GM21825 (cell line): ENCODE results near the gene MUC2.

Experiments
- ATAC-seq: cut with Tn5 transposase; IDR thresholded peaks from one replicate; pipeline ENCODE4 v1.9.1; 2021; ENCODE audit warnings: mild to moderate bottlenecking, moderate library complexity; ENCODE audit not compliant: unreplicated experiment

MUC2 gene

GRCh38 chr11:1036303-1036923 lies 38.3 kb upstream of the MUC2 start, which contains the start of gene MUC6:
Gene MUC6, minus strand, starts transcription at chr11:1036718. Its CDS starts 63 bp downstream, at chr11:1036655.
- ATAC-seq = no peak

- ATAC-seq = no peak
These were observed 37.7 kb upstream of the MUC2 start for GRCh38 chr11:1036931-1037330.

- no peak for ATAC-seq
These were observed 37.1 kb upstream of the MUC2 start for GRCh38 chr11:1037506-1038055.

- ATAC-seq = no peak
These were observed 36.3 kb upstream of the MUC2 start for GRCh38 chr11:1038361-1038760.

GRCh38 chr11:1038921-1039320 lies 35.8 kb upstream of the MUC2 start:
- ATAC-seq = no peak

- no peak for ATAC-seq
These were observed 34.9 kb upstream of the MUC2 start for GRCh38 chr11:1039481-1040427.

- ATAC-seq = no peak
These were observed 34.1 kb upstream of the MUC2 start for GRCh38 chr11:1040428-1041148.

- no peak for ATAC-seq
These were observed 33.6 kb upstream of the MUC2 start for GRCh38 chr11:1041149-1041467.

- no peak for ATAC-seq
These were observed 33.2 kb upstream of the MUC2 start for GRCh38 chr11:1041471-1041870.

GRCh38 chr11:1041936-1042608 lies 32.6 kb upstream of the MUC2 start:
- no peak for ATAC-seq

GRCh38 chr11:1042626-1043562 lies 31.8 kb upstream of the MUC2 start:
- no peak for ATAC-seq

- ATAC-seq = no peak
These were observed 31.0 kb upstream of the MUC2 start for GRCh38 chr11:1043563-1044096.

GRCh38 chr11:1044160-1044559 lies 30.5 kb upstream of the MUC2 start:
- no peak for ATAC-seq

- no peak for ATAC-seq
These were observed 27.0 kb upstream of the MUC2 start for GRCh38 chr11:1047595-1048156.

GRCh38 chr11:1048375-1049070 lies 26.2 kb upstream of the MUC2 start:
- ATAC-seq = no peak

- no peak for ATAC-seq
These were observed 25.6 kb upstream of the MUC2 start for GRCh38 chr11:1049071-1049405.

- no peak for ATAC-seq
These were observed 25.2 kb upstream of the MUC2 start for GRCh38 chr11:1049431-1049891.

- ATAC-seq = no peak
These were observed 24.6 kb upstream of the MUC2 start for GRCh38 chr11:1049911-1050580.
